Measurements from ENCODE around the gene ZNF280C. TPM values are rescaled to one million over a fixed set of nuclear protein-coding genes. Genes with fewer than 3 reads are reported as not detected.

The ZNF280C gene
- total RNA-seq, 4 donors from 2014 or later: 2.5 to 5.7 (median 3.7) TPM

- no peaks in the 10 kb centered on the region for H3K36me3 ChIP-seq
- TF ChIP-seq, protein P1, sequence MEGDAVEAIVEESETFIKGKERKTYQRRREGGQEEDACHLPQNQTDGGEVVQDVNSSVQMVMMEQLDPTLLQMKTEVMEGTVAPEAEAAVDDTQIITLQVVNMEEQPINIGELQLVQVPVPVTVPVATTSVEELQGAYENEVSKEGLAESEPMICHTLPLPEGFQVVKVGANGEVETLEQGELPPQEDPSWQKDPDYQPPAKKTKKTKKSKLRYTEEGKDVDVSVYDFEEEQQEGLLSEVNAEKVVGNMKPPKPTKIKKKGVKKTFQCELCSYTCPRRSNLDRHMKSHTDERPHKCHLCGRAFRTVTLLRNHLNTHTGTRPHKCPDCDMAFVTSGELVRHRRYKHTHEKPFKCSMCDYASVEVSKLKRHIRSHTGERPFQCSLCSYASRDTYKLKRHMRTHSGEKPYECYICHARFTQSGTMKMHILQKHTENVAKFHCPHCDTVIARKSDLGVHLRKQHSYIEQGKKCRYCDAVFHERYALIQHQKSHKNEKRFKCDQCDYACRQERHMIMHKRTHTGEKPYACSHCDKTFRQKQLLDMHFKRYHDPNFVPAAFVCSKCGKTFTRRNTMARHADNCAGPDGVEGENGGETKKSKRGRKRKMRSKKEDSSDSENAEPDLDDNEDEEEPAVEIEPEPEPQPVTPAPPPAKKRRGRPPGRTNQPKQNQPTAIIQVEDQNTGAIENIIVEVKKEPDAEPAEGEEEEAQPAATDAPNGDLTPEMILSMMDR (IDR thresholded peaks at IDR 0.05): no peak
- TF ChIP-seq POLR2A (IDR thresholded peaks at IDR 0.05): no peak
- DNase-seq: no peak
- 60 to 71% methylated on average over 4 of the region's 4 CpGs for WGBS, 2 donors
- peak overlapping the region in 2 of 4 donors; percentile 93 to 94 for H3K27ac ChIP-seq
- H3K9me3 ChIP-seq: no peaks in the 10 kb centered on the region
- no peak overlapping the region for H3K4me3 ChIP-seq
- peaks cover 0 to 34% (median 5%) of the 10 kb centered on the region in 3 donors for H3K4me1 ChIP-seq
- intact Hi-C loops (cut with DNase I): no loop called here
- H3K27me3 ChIP-seq: peaks cover 0 to 15% (median 0%) of the 10 kb centered on the region in 4 donors
Measured at GRCh38 chrX:130167040-130167439, 101.7 kb downstream of the ZNF280C start.

DNA sequence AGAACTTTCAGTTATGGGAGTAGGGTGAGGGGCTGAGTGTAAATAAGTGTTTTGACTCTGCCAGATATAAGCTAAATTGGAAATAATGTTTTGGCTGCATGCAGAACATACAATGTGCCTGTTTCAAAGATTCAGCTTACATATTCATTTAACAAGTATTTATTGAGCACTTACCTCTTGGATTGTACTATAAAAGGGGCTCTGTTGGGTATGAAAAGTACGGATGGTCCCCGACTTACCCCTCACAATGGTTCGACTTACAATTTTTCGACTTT, 102.3 kb downstream of the ZNF280C start:
- no peak for DNase-seq
- H3K27me3 ChIP-seq: peaks cover 0 to 9% (median 0%) of the 10 kb centered on the region in 4 donors
- no peaks in the 10 kb centered on the region for H3K9me3 ChIP-seq
- peaks cover 0 to 28% (median 5%) of the 10 kb centered on the region in 3 donors for H3K4me1 ChIP-seq
- no peaks in the 10 kb centered on the region for H3K36me3 ChIP-seq
- H3K27ac ChIP-seq: peak overlapping the region; percentile 73 to 94 (median 92)
- 3 to 32% methylated on average over 4 of the region's 4 CpGs for WGBS, 2 donors
- peak overlapping the region; percentile 51 to 74 (median 64) for H3K4me3 ChIP-seq
- intact Hi-C loops (cut with DNase I): no loop called here
- TF ChIP-seq POLR2A (IDR thresholded peaks at IDR 0.05): no peak
- TF ChIP-seq, protein P1 (IDR thresholded peaks at IDR 0.05): no peak

- Histone ChIP-seq H3K27ac (peak within 1 kb of the TSS; percentile 73 to 94 (median 92)), H3K36me3 (no peaks in the 10 kb centered on the region), H3K9me3 (no peaks in the 10 kb centered on the region), H3K4me3 (peak within 1 kb of the TSS; percentile 51 to 74 (median 64)), H3K27me3 (peaks cover 0 to 4% (median 0%) of the 10 kb centered on the region in 4 donors), H3K4me1 (peaks cover 0 to 22% (median 5%) of the 10 kb centered on the region in 3 donors)
- intact Hi-C loops (cut with DNase I): no loop called here
- whole genome bisulfite sequencing, 2 donors: 1 to 38% methylated on average over 25 to 46 of the region's 50 CpGs
- DNase-seq: peak; percentile 37
- TF ChIP-seq, protein P1 (IDR thresholded peaks at IDR 0.05): peak in 1 of 6 experiments; percentile 5
- TF ChIP-seq POLR2A (IDR thresholded peaks at IDR 0.05): peak in 2 of 4 donors; percentile 64 to 65
Measured at GRCh38 chrX:130165703-130166502, 102.8 kb downstream of the ZNF280C start, which contains the start of gene AIFM1. TSS of gene AIFM1 (minus strand) at chrX:130165841. CDS start at chrX:130165656, 185 bp downstream.

- WGBS, 2 donors: 33% methylated on average over 18 of the region's 32 CpGs; no CpG with 5 or more reads in 1 of the 2 donors
- no peaks in the 10 kb centered on the region for H3K36me3 ChIP-seq
- peak overlapping the region; percentile 73 to 94 (median 92) for H3K27ac ChIP-seq
- peak overlapping the region; percentile 51 to 74 (median 64) for H3K4me3 ChIP-seq
- H3K9me3 ChIP-seq: no peaks in the 10 kb centered on the region
- H3K27me3 ChIP-seq: no peaks in the 10 kb centered on the region
- no peak for TF ChIP-seq POLR2A (IDR thresholded peaks at IDR 0.05)
- TF ChIP-seq, protein P1 (IDR thresholded peaks at IDR 0.05): no peak
- intact Hi-C loops (cut with DNase I): no loop called here
- H3K4me1 ChIP-seq: peaks cover 0 to 19% (median 5%) of the 10 kb centered on the region in 3 donors
- no peak for DNase-seq
Measured at GRCh38 chrX:130165181-130165702, 103.5 kb downstream of the ZNF280C start.

DNA sequence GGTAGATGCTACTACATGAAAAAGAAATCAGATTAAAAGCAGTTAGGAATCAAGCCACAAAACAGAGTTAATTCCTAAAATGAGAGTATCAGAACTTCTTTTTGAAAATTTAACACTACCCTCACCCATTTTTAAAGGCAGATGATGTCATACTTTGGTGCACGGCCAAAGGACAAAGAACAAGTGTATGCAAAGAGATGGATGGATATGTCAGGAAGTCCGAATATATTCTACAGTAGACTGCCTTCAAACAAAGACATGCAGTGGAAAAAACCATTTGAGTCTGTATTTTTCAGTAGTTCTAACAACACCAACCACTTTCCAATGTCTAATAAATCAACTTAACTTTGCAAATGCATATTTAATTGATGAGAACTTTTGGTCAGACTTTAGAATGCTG, 105.3 kb downstream of the ZNF280C start:
- no peak for TF ChIP-seq POLR2A (IDR thresholded peaks at IDR 0.05)
- TF ChIP-seq, protein P1 (IDR thresholded peaks at IDR 0.05): no peak
- whole genome bisulfite sequencing, 2 donors: 44 to 61% methylated on average over 2 of the region's 2 CpGs
- peaks cover 0 to 19% (median 5%) of the 10 kb centered on the region in 3 donors for H3K4me1 ChIP-seq
- H3K9me3 ChIP-seq: no peaks in the 10 kb centered on the region
- no peaks in the 10 kb centered on the region for H3K27me3 ChIP-seq
- intact Hi-C loops (cut with DNase I): no loop called here
- H3K27ac ChIP-seq: no peak overlapping the region
- no peaks in the 10 kb centered on the region for H3K36me3 ChIP-seq
- DNase-seq: no peak
- H3K4me3 ChIP-seq: no peak overlapping the region
